Measurements from ENCODE around the gene C14orf119.
A peak's percentile ranks its signal among the peaks of the same experiment; 100 is the strongest.

C14orf119 gene

DNA sequence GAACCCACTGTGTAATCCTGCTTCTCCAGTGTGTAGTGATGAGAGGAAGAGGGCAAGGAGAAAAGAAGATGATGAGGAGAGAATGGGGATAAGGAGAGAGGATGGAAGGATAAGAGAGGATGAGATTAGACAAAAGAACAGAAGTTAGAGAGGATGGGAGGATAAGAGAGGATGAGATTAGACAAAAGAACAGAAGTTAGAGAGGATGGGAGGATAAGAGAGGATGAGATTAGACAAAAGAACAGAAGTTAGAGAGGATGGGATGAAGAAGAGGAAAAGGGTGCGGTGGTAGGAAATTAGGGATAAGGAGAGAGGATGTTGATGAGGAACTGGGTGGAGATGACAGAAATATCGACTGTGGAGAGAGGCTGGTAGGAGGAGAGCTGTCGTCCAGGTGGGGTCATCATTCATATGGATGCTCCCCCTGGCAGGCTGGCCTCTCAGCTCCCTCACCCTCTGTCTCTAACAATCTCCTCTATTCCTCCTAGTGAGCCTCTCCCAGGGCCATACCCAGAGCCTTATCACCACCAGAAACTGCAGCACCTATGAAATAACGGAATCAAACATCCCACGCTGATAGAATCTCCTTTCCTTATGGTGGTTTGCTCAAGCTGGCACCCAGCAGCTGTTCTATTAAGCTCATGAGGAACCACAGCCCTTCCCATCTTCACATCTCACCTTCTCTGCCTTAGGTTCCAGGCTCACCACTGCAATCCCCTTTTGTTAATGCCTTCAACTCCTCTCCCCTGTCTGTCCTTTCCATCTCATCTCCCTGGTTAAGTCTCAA, 15.5 kb downstream of the C14orf119 start:
- Histone ChIP-seq H3K27me3 (ENCODE audit: insufficient read depth, poor library complexity, severe bottlenecking) (no peaks in the 10 kb centered on the region), H3K27ac (replicated peaks) (peak overlapping the region; percentile 99), H3K4me3 (replicated peaks; ENCODE audit: insufficient read depth, low read length) (no peak overlapping the region)
- TF ChIP-seq GABPA (IDR thresholded peaks at IDR 0.05; ENCODE audit: low read depth) (no peak), POLR2AphosphoS5 (IDR thresholded peaks at IDR 0.05; ENCODE audit: low read depth) (peak; percentile 45; the same call in 1 of the 2 replicates)
- peak in 1 of 2 experiments; percentile 47 for DNase-seq (ENCODE audit: low read depth in 1 of 2, low spot score in 1 of 2)

DNA sequence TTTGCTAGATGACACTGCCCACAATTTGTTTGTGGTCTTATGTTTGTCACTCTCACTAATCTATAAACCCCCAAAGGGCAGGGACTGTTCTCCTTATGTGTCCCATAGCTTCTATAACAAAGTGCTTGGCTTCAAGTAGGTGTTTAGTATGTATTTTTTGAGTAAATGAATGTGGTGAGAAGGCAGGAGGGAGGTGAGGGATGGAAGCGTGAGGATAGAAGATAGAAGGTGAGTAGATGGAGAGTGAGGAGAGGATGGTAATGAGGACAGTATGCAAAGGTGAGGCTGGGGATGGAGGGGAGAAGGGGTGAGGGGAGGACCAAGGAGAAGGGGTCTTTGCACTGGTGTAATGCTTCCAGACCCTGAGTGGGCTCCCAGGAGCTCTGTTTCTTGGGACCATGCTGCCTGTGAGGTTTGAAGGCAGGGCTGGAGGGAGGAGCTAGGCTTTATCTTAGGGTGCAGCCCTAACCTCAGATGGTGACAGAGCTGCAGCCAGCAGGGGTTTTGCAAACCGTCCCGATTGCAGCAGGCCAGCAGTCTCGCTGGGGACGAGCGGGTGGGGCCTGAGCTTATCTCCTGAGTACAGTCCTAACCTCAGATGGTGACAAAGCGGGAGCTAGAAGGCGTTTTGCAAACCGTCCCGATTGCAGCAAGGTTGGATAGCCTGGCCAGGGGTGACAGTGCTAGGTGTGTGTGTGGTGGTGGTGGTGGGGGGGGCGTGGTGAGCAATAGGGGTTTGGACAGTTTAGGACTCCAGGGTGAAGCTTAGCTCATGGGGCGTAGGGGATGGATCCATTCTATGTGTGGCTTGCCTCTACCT, 17.3 kb downstream of the C14orf119 start:
- H3K27me3 ChIP-seq (ENCODE audit: insufficient read depth, poor library complexity, severe bottlenecking) = no peaks in the 10 kb centered on the region
- H3K27ac ChIP-seq (replicated peaks) = peak overlapping the region; percentile 99
- peak; percentile 85 to 100 for DNase-seq (ENCODE audit: low read depth in 1 of 2, low spot score in 1 of 2)
- TF ChIP-seq SPI1 (IDR thresholded peaks at IDR 0.05; ENCODE audit: borderline replicate concordance, low read depth) (no peak), GABPA (IDR thresholded peaks at IDR 0.05; ENCODE audit: low read depth) (peak; percentile 51; the same call in 1 of the 2 replicates), POLR2AphosphoS5 (IDR thresholded peaks at IDR 0.05; ENCODE audit: low read depth) (peak; percentile 100), REST (IDR thresholded peaks at IDR 0.05; ENCODE audit: insufficient replicate concordance, low read depth) (peak; percentile 72)
- TF ChIP-seq, protein P1, sequence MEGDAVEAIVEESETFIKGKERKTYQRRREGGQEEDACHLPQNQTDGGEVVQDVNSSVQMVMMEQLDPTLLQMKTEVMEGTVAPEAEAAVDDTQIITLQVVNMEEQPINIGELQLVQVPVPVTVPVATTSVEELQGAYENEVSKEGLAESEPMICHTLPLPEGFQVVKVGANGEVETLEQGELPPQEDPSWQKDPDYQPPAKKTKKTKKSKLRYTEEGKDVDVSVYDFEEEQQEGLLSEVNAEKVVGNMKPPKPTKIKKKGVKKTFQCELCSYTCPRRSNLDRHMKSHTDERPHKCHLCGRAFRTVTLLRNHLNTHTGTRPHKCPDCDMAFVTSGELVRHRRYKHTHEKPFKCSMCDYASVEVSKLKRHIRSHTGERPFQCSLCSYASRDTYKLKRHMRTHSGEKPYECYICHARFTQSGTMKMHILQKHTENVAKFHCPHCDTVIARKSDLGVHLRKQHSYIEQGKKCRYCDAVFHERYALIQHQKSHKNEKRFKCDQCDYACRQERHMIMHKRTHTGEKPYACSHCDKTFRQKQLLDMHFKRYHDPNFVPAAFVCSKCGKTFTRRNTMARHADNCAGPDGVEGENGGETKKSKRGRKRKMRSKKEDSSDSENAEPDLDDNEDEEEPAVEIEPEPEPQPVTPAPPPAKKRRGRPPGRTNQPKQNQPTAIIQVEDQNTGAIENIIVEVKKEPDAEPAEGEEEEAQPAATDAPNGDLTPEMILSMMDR (IDR thresholded peaks at IDR 0.05; ENCODE audit: insufficient read depth, low read length) = no peak
- H3K4me3 ChIP-seq (replicated peaks; ENCODE audit: insufficient read depth, low read length) = no peak overlapping the region

DNA sequence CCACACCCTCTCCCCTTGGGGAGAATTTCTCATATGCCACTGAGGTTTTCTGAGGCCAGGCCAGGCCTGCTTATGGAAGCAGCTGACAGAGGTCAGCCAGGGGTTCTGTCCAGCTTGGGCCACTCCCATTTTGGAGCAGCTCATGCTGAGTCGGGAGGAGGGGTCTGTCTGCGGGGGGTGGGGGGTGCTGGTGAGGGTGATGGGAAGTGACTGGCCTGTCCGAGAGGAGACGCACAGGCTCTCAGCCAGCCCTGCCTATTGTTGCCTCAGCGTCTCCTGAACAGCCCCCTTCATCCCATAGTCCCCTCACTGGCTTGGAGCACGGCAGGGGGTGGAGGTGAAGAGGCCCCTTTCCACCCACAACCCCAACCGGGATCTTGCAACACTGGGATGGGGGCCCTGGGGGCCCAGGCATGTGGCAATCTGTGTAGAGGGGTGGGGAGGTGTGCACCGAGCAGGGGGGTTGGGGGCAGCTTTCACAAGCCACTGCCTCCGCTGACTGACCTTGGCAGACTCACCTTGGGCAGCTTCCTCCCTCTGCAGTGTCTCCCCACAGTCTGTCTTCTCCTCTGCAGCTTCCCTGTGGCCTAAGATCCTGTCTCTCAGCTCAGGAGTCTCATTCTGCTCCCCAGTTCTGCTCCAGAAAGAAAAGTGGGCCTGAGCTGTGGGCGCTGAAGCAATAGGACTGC, 18.3 kb downstream of the C14orf119 start:
- peak overlapping the region; percentile 99 for H3K27ac ChIP-seq (replicated peaks)
- no peak overlapping the region for H3K4me3 ChIP-seq (replicated peaks; ENCODE audit: insufficient read depth, low read length)
- TF ChIP-seq POLR2AphosphoS5 (IDR thresholded peaks at IDR 0.05; ENCODE audit: low read depth) (peak; percentile 97), GABPA (IDR thresholded peaks at IDR 0.05; ENCODE audit: low read depth) (no peak), REST (IDR thresholded peaks at IDR 0.05; ENCODE audit: insufficient replicate concordance, low read depth) (peak; percentile 63), SPI1 (IDR thresholded peaks at IDR 0.05; ENCODE audit: borderline replicate concordance, low read depth) (peak; percentile 61)
- TF ChIP-seq, protein P1 (IDR thresholded peaks at IDR 0.05; ENCODE audit: insufficient read depth, low read length) = no peak
- DNase-seq (ENCODE audit: low read depth in 1 of 2, low spot score in 1 of 2) = peak; percentile 98 to 99
- H3K27me3 ChIP-seq (ENCODE audit: insufficient read depth, poor library complexity, severe bottlenecking) = no peaks in the 10 kb centered on the region

- TF ChIP-seq GABPA (IDR thresholded peaks at IDR 0.05; ENCODE audit: low read depth) (no peak), REST (IDR thresholded peaks at IDR 0.05; ENCODE audit: insufficient replicate concordance, low read depth) (no peak), SPI1 (IDR thresholded peaks at IDR 0.05; ENCODE audit: borderline replicate concordance, low read depth) (no peak), POLR2AphosphoS5 (IDR thresholded peaks at IDR 0.05; ENCODE audit: low read depth) (no peak)
- TF ChIP-seq, protein P1 (IDR thresholded peaks at IDR 0.05; ENCODE audit: insufficient read depth, low read length) = no peak
- Histone ChIP-seq H3K27ac (replicated peaks) (peak overlapping the region; percentile 99), H3K27me3 (ENCODE audit: insufficient read depth, poor library complexity, severe bottlenecking) (no peaks in the 10 kb centered on the region), H3K4me3 (replicated peaks; ENCODE audit: insufficient read depth, low read length) (no peak overlapping the region)
- DNase-seq (ENCODE audit: low read depth in 1 of 2, low spot score in 1 of 2) = no peak
These were observed 18.8 kb downstream of the C14orf119 start for GRCh38 chr14:23114120-23114458.
